Endothelial cell of umbilical vein (primary cell): ENCODE measurements around the gene CAMK2G. TPM values are rescaled to one million over a fixed set of nuclear protein-coding genes. Genes with fewer than 3 reads are reported as not detected.

Source experiments
- BruUV-seq: library from RNA; stranded (reverse); fragments of 400-500 nt; replicated peaks from 2 replicates; lab custom pipeline; 2021; lab: Mats Ljungman, UMichigan
- CTCF ChIA-PET: fragments of 300-600, 350-600 bp; sonication (Branson Sonifier 250); formaldehyde crosslinking; loops from one replicate; lab custom pipeline; 2021; ENCODE audit warnings: antibody characterized with exemption, inconsistent platforms; lab: Charles Lee
- POLR2A ChIA-PET: fragments of 300-600, 350-600 bp; sonication (Branson Sonifier 250); formaldehyde crosslinking; loops from one replicate; lab custom pipeline; 2021; ENCODE audit warnings: antibody characterized with exemption, inconsistent platforms; lab: Charles Lee
- DNase-seq: peaks from one replicate; pipeline ENCODE4 v3.0.0-alpha.2; 2011; ENCODE audit warnings: low read depth, low spot score
- FAIRE-seq: peaks from 2 replicates; lab custom pipeline; 2011; peaks lifted over from hg19 to GRCh38; lab: Jason Lieb, UNC
- H2AFZ ChIP-seq: 2 replicates; pipeline ENCODE4 v1.6.0; 2012; ENCODE audit warnings: low read depth, low read length, control low read depth, inconsistent platforms
- H3K27ac ChIP-seq: 2 replicates; pipeline ENCODE4 v1.5.1; 2011; ENCODE audit warnings: low read depth, mild to moderate bottlenecking, control low read depth, low read length, moderate library complexity; ENCODE audit not compliant: insufficient read depth
- H3K27me3 ChIP-seq, 2 experiments: 2 replicates each; pipeline versions ENCODE4 v1.6.0 to v1.6.1; 2011; ENCODE audit warnings: low read length in 2 of 2, mixed read lengths in 1 of 2; ENCODE audit not compliant: control insufficient read depth in 2 of 2, insufficient read depth in 2 of 2
- H3K36me3 ChIP-seq, 2 experiments: 2 replicates in 1 of 2; 3 replicates in 1 of 2; pipeline ENCODE4 v1.5.1; 2011; ENCODE audit warnings: low read length in 2 of 2, mild to moderate bottlenecking in 1 of 2, moderate library complexity in 1 of 2; ENCODE audit not compliant: control insufficient read depth in 2 of 2, insufficient read depth in 2 of 2; ENCODE audit errors: extremely low read depth in 1 of 2
- H3K4me1 ChIP-seq: 3 replicates; pipeline ENCODE4 v1.5.1; 2011; ENCODE audit warnings: mild to moderate bottlenecking, low read length; ENCODE audit not compliant: control insufficient read depth, insufficient read depth; ENCODE audit errors: extremely low read depth
- H3K4me2 ChIP-seq: 2 replicates; pipeline ENCODE4 v1.6.1; 2011; ENCODE audit warnings: low read length, control low read depth, mixed read lengths; ENCODE audit not compliant: insufficient read depth
- H3K4me3 ChIP-seq, 3 experiments: fragments of 200-600 bp in 1 of 3; sonication (generic), shearing (Covaris generic) in 1 of 3; replicated peaks in 1 of 3; 2 replicates each; pipeline ENCODE4 v1.5.1; 2011 to 2016; ENCODE audit warnings: control low read depth in 3 of 3, low read length in 3 of 3, mild to moderate bottlenecking in 2 of 3, inconsistent platforms in 1 of 3, low read depth in 1 of 3, moderate library complexity in 1 of 3; ENCODE audit not compliant: insufficient read depth in 1 of 3
- H3K79me2 ChIP-seq: 2 replicates; pipeline ENCODE4 v1.6.0; 2012; ENCODE audit warnings: low read length, inconsistent platforms; ENCODE audit not compliant: control insufficient read depth, insufficient read depth
- H3K9ac ChIP-seq: replicated peaks from 2 replicates; pipeline ENCODE3; 2011; ENCODE audit warnings: low read length, control low read depth; ENCODE audit not compliant: insufficient read depth; ENCODE audit errors: extremely low read depth
- H3K9me1 ChIP-seq: replicated peaks from 3 replicates; pipeline ENCODE4 v1.6.0; 2011; ENCODE audit warnings: mild to moderate bottlenecking, low read length; ENCODE audit not compliant: control insufficient read depth, insufficient read depth; ENCODE audit errors: extremely low read depth
- H3K9me3 ChIP-seq: replicated peaks from 2 replicates; pipeline ENCODE4 v1.5.1; 2012; ENCODE audit warnings: low read length, inconsistent platforms; ENCODE audit not compliant: control insufficient read depth, insufficient read depth
- H4K20me1 ChIP-seq: replicated peaks from 2 replicates; pipeline ENCODE3; 2011; ENCODE audit warnings: mild to moderate bottlenecking, low read length; ENCODE audit not compliant: control insufficient read depth, insufficient read depth; ENCODE audit errors: extremely low read depth
- CTCF ChIP-seq, 2 donors: IDR thresholded peaks; 1 replicate in 1 of 2; 2 replicates in 1 of 2; pipeline ENCODE4 v1.5.1; 2011; ENCODE audit warnings: low read length in 2 of 2, mild to moderate bottlenecking in 2 of 2, moderate library complexity in 2 of 2, control low read depth in 1 of 2, inconsistent platforms in 1 of 2, low read depth in 1 of 2; ENCODE audit not compliant: insufficient read depth in 1 of 2; ENCODE audit errors: extremely low read depth in 1 of 2
- EZH2 ChIP-seq: IDR thresholded peaks from 2 replicates; pipeline ENCODE4 v1.6.1; 2012; ENCODE audit warnings: borderline replicate concordance, low read depth, mild to moderate bottlenecking, moderate library complexity, low read length, inconsistent platforms; ENCODE audit not compliant: severe bottlenecking
- FOS ChIP-seq: IDR thresholded peaks from 2 replicates; pipeline ENCODE4 v1.6.1; 2011; ENCODE audit warnings: mild to moderate bottlenecking, low read length, moderate library complexity, borderline replicate concordance; ENCODE audit not compliant: insufficient read depth
- GATA2 ChIP-seq: IDR thresholded peaks from 2 replicates; pipeline ENCODE4 v1.7.0; 2011; ENCODE audit warnings: low read depth, mild to moderate bottlenecking, moderate library complexity, mixed read lengths, low read length; ENCODE audit not compliant: insufficient read length, insufficient read depth
- JUN ChIP-seq: IDR thresholded peaks from 2 replicates; pipeline ENCODE4 v1.6.1; 2011; ENCODE audit warnings: borderline replicate concordance, low read depth; ENCODE audit not compliant: insufficient read length, insufficient read depth
- MAX ChIP-seq: IDR thresholded peaks from 2 replicates; pipeline ENCODE4 v1.6.1; 2011; ENCODE audit not compliant: insufficient read depth, insufficient read length
- MYC ChIP-seq: IDR thresholded peaks from one replicate; pipeline ENCODE4 v1.6.1; 2011; ENCODE audit warnings: mild to moderate bottlenecking, low read depth, low read length
- POLR2A ChIP-seq: IDR thresholded peaks from 2 replicates; pipeline ENCODE4 v1.6.1; 2012; ENCODE audit warnings: low read depth, mild to moderate bottlenecking, control low read depth, low read length
- POLR2AphosphoS5 ChIP-seq: IDR thresholded peaks from 2 replicates; pipeline ENCODE4 v1.6.1; 2012; ENCODE audit warnings: low read depth, mild to moderate bottlenecking, control low read depth, low read length, moderate library complexity; ENCODE audit not compliant: insufficient read depth
- dilution Hi-C: fragments of 300-500 bp; cut with MboI; formaldehyde crosslinking; loops from one replicate; pipeline ENCODE4 v1.15.0; 2019; ENCODE audit warnings: low sequenced_read_pairs; ENCODE audit not compliant: extremely low pct_ligation_motif_present
- intact Hi-C: fragments of 100-400 bp; cut with micrococcal nuclease; formaldehyde crosslinking; loops from one replicate; pipeline ENCODE4 v1.10.0; 2022
- polyA plus RNA-seq, 4 experiments: library from polyadenylated mRNA; depleted of rRNA in 3 of 4; stranded (reverse) in 3 of 4; unstranded in 1 of 4; fragments of >200 nt; gene quantifications; 2 replicates each; pipeline versions ENCODE4 v1.2.1 to v1.2.3, GENCODE V29; 2011 to 2012; ENCODE audit warnings: missing spikeins in 1 of 4
- total RNA-seq: library from RNA; stranded (reverse); gene quantifications from 2 replicates; pipeline ENCODE4 v1.2.3, GENCODE V29; 2021

CAMK2G gene
- total and polyA plus RNA-seq, 2 donors (not counting 3 experiments of a cell fraction or from before 2014, with no cell fraction given) = 27.2 to 33.6 TPM

- Histone ChIP-seq H3K9me1 (no peaks in the 10 kb centered on the region), H3K79me2 (no peaks in the 10 kb centered on the region), H3K27me3 (no peaks in the 10 kb centered on the region), H3K27ac (no peak overlapping the region), H3K4me1 (peaks cover 14% of the 10 kb centered on the region), H3K4me2 (no peak overlapping the region), H3K9me3 (no peaks in the 10 kb centered on the region), H3K9ac (no peak overlapping the region), H2AFZ (no peak overlapping the region), H3K36me3 (peaks cover 0 to 10% of the 10 kb centered on the region in 2 experiments), H4K20me1 (no peaks in the 10 kb centered on the region), H3K4me3 (no peak overlapping the region)
- CTCF ChIA-PET = interaction anchor here (0.8 to 2.1 kb wide), 9 partner anchors 10 to 22 kb away, joined by 3 to 8 read pairs (median 3); no protein-coding TSS in a partner anchor
- dilution Hi-C loops = no loop called here
- BruUV-seq = no TSS peak
- FAIRE-seq = peak; percentile 82
- POLR2A ChIA-PET = no interaction called here
- no peak for DNase-seq
- intact Hi-C loops = no loop called here
- TF ChIP-seq GATA2 (no peak), JUN (no peak), FOS (no peak), CTCF (IDR thresholded peaks at IDR 0.05; ENCODE audit: extremely low read depth in 1 of 2, insufficient read depth in 1 of 2, low read depth in 1 of 2, low read length in 2 of 2) (no peak), EZH2 (no peak), POLR2A (no peak), MYC (no peak), POLR2AphosphoS5 (no peak), MAX (no peak)
Observed at GRCh38 chr10:73865459-73866442, 8.6 kb downstream of the CAMK2G start.
